ENCODE data around the gene CX3CL1. TPM values are rescaled to one million over a fixed set of nuclear protein-coding genes. Genes with fewer than 3 reads are reported as not detected.
"Not testable (repeated sequence)": the region's sequence is repeated elsewhere in the genome, so short reads cannot be mapped to it uniquely, and the experiment has no call there.

Gene CX3CL1
- total RNA-seq, 2 donors from 2014 or later: 106 to 117 TPM

DNA sequence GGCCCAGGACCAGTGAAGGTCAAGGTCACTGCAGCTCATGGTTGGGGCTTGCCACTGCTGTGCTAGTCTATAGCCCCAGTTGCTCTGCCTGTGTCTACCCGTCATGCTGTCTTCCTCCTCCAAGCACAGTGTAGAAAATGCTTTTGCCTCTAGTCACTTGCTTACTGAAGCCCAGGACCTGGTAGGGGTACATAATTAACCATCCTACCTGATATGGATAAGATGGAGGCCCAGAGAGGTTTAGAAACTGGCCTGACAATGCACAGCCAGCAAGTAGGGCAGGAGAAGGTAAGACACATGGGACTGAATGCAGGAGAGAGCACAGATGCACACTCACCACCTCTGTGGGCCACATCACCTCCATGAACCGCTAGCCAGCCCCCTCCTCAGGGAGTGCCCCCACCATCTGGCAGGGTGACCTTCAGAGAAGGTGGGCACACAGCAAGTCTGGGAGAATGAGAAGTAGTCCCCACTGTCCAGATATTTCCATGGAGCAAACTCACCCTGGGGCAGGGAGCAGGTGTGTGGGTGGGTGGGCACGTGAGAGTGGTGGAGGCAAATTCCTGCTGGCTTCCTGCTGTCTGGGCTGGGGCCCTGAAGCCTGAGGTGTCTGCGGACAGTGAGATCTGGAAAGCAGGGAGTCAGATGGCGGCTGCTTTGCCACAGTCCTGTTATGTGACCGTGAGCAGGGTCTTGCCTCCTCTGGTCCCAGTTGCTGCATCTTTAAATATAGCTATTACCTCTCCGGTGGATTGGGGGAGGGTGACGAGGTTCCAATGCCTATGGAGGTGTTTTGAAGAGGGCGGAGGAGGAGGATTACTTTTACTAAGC is 1.0 kb downstream of the CX3CL1 start:
- H3K27ac ChIP-seq: peak overlapping the region; percentile 98
- TF ChIP-seq, protein P1, sequence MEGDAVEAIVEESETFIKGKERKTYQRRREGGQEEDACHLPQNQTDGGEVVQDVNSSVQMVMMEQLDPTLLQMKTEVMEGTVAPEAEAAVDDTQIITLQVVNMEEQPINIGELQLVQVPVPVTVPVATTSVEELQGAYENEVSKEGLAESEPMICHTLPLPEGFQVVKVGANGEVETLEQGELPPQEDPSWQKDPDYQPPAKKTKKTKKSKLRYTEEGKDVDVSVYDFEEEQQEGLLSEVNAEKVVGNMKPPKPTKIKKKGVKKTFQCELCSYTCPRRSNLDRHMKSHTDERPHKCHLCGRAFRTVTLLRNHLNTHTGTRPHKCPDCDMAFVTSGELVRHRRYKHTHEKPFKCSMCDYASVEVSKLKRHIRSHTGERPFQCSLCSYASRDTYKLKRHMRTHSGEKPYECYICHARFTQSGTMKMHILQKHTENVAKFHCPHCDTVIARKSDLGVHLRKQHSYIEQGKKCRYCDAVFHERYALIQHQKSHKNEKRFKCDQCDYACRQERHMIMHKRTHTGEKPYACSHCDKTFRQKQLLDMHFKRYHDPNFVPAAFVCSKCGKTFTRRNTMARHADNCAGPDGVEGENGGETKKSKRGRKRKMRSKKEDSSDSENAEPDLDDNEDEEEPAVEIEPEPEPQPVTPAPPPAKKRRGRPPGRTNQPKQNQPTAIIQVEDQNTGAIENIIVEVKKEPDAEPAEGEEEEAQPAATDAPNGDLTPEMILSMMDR (IDR thresholded peaks at IDR 0.05): no peak
- H3K9me3 ChIP-seq: no peaks in the 10 kb centered on the region
- H3K27me3 ChIP-seq (replicated peaks; ENCODE audit: insufficient read depth): no peaks in the 10 kb centered on the region
- H3K4me3 ChIP-seq: peak overlapping the region; percentile 85
- ATAC-seq (ENCODE audit: insufficient number of reproducible peaks, low FRiP score, low read depth): no peak
- no peak for DNase-seq (ENCODE audit: low spot score)
- peaks cover 14 to 54% of the 10 kb centered on the region in 2 donors for H3K4me1 ChIP-seq (ENCODE audit: control insufficient read depth in 1 of 2, low read depth in 2 of 2)
- no peaks in the 10 kb centered on the region for H3K36me3 ChIP-seq

DNA sequence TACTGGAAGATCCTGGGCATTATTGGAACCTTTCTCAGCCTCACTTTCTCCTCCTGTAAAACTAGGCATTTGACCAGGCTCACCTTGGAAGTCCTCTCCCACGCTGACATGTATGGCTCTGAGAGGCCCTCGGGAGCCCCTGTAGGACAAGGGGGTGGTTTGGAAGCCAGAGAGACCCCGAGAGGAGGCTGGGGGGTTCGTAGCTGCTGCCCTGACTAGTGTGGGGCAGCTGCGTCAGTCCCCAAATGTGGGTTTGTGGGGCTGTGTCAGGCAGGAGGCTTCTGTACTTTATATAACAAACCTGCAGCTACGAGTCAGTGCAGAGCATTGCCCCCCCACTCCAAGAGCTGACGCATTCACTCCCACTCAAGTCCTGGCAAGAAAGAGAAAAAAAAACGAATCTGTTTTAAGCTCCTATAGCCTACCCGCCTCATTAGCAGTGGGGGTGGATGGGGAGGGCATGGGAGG is 1.8 kb downstream of the CX3CL1 start:
- peak; percentile 34 for DNase-seq (ENCODE audit: low spot score)
- peak; percentile 44 for ATAC-seq (ENCODE audit: insufficient number of reproducible peaks, low FRiP score, low read depth)
- H3K4me3 ChIP-seq: peak overlapping the region; percentile 85
- H3K27ac ChIP-seq: peak overlapping the region; percentile 98
- TF ChIP-seq, protein P1 (IDR thresholded peaks at IDR 0.05): no peak
- H3K4me1 ChIP-seq (ENCODE audit: control insufficient read depth in 1 of 2, low read depth in 2 of 2): peaks cover 14 to 62% of the 10 kb centered on the region in 2 donors
- no peaks in the 10 kb centered on the region for H3K36me3 ChIP-seq
- H3K9me3 ChIP-seq: no peaks in the 10 kb centered on the region
- H3K27me3 ChIP-seq (replicated peaks; ENCODE audit: insufficient read depth): no peaks in the 10 kb centered on the region

DNA sequence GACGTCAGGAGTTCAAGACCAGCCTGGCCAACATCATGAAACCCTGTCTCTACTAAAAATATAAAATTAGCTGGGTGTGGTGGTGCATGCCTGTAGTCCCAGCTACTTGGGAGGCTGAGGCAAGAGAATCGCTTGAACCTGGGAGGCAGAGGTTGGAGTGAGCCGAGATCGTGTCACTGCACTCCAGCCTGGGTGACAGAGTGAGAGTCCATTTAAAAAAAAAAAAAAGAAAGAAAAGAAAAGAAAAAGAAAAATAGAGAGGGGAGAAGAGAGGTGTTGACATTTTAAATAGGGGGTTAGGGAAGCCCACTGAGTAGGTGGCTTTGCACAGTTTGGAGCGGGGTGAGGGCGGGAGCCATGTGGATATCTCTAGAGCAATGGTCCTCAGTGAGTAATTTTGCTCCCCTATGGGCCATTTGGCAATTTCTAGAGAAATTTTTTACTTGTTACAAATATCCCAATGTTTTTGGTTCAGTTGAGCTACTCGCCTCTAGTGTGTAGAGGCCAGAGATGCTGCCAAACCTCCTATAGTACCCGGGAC is 2.7 kb downstream of the CX3CL1 start:
- H3K27ac ChIP-seq: peak overlapping the region; percentile 98
- H3K9me3 ChIP-seq; DNase-seq (ENCODE audit: low spot score); H3K36me3 ChIP-seq; H3K27me3 ChIP-seq (replicated peaks; ENCODE audit: insufficient read depth); ATAC-seq (ENCODE audit: insufficient number of reproducible peaks, low FRiP score, low read depth): not testable (repeated sequence)
- H3K4me3 ChIP-seq: peak overlapping the region; percentile 85
- H3K4me1 ChIP-seq (ENCODE audit: control insufficient read depth in 1 of 2, low read depth in 2 of 2): peaks cover 21 to 69% of the 10 kb centered on the region in 2 donors

DNA sequence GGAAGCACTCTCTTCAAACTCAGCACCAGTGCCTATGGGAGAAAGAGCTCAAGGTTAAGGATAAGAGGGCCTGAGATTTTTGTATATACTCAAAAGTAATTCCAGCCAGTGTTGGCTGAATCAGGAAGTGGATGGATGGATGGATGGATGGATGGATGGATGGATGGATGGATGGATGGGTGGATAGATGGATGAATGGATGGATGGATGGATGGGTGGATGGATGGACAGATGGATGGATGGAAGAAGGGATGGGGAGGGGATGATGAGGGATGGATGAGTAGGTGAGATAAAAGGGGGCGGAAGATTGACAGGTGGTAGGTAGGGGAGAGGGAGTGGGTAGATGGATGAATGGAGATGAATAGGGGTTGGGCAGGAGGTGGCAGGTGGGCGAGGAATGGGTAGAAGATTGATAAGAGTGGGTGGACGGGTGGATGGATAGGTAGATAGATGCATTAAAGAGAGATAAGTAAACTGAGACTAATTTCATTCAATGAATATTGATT is 4.1 kb downstream of the CX3CL1 start:
- Histone ChIP-seq H3K4me1 (ENCODE audit: control insufficient read depth in 1 of 2, low read depth in 2 of 2) (peaks cover 28 to 77% of the 10 kb centered on the region in 2 donors), H3K27ac (peak overlapping the region; percentile 98), H3K27me3 (replicated peaks; ENCODE audit: insufficient read depth) (no peaks in the 10 kb centered on the region), H3K4me3 (no peak overlapping the region), H3K9me3 (no peaks in the 10 kb centered on the region), H3K36me3 (peaks cover 16% of the 10 kb centered on the region)
- DNase-seq (ENCODE audit: low spot score) (no peak), ATAC-seq (ENCODE audit: insufficient number of reproducible peaks, low FRiP score, low read depth) (no peak)
- TF ChIP-seq, protein P1 (IDR thresholded peaks at IDR 0.05): no peak

DNA sequence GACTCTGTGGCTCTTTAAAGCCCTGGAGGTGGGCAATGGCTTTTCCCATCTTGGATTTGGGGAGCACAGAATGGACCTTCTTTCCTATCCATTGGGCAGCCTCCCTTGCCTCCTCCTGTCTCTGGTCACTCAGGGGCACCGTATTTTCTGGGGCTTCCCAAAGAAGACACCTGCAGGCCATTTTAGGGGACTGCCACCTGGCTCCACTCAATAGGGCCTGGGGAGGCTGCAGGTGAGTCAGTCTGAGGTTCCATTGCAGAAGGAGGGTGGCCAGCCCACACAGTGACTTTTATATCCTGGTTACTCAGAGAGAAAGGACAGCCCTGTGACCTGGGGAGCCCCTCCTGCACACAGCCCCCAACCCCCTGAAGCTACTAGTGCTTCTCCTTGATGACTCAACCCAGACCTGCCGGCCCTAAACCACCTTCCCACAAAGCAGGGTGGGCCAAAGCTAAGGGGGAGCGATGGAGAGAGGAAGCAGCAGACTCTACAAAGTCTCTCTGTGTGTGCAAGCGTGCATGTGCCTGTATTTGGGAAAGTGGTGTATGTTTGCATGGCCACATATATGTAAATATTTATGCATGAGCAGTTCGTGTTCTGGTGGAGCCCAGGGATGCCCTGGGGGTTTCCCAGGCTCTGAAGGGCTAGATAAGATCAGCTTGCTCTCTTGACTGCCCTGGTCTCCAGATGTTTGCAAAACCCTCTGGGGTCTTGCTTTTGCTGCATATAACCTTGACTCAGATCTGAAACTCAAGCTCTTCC is 5.0 kb downstream of the CX3CL1 start:
- peaks cover 21 to 79% of the 10 kb centered on the region in 2 donors for H3K4me1 ChIP-seq (ENCODE audit: control insufficient read depth in 1 of 2, low read depth in 2 of 2)

More for the DNA sequence above, 5.0 kb downstream of the CX3CL1 start:
- no peak for ATAC-seq (ENCODE audit: insufficient number of reproducible peaks, low FRiP score, low read depth)
- Histone ChIP-seq H3K36me3 (peaks cover 19% of the 10 kb centered on the region), H3K4me3 (no peak overlapping the region), H3K9me3 (no peaks in the 10 kb centered on the region), H3K27me3 (replicated peaks; ENCODE audit: insufficient read depth) (no peaks in the 10 kb centered on the region), H3K27ac (peak overlapping the region; percentile 44 to 98)
- no peak for DNase-seq (ENCODE audit: low spot score)
- TF ChIP-seq, protein P1 (IDR thresholded peaks at IDR 0.05): no peak
